GM21619 (cell line): ENCODE measurements around the gene PRRT1.
"Not testable (repeated sequence)": the region's sequence is repeated elsewhere in the genome, so short reads cannot be mapped to it uniquely, and the experiment has no call there.

Experiments
- ATAC-seq: cut with Tn5 transposase; IDR thresholded peaks from one replicate; pipeline ENCODE4 v1.9.1; 2021; ENCODE audit not compliant: unreplicated experiment

The PRRT1 gene

GRCh38 chr6:32105433-32105832 lies 46.3 kb downstream of the PRRT1 start:
- no peak for ATAC-seq

- no peak for ATAC-seq
Measured at GRCh38 chr6:32102255-32102654, 49.5 kb downstream of the PRRT1 start.

GRCh38 chr6:32100251-32100650 lies 51.5 kb downstream of the PRRT1 start:
- ATAC-seq = not testable (repeated sequence)
